Stimulated activated naive B cell treated with anti-CD40 and anti-IgM and Interleukin-4, amounts not matched to agents 10 μg/mL and 1 μg/mL and 100 μg/mL, for 72 hours (primary cell): Measurements from ENCODE around the gene SELENOF.

Experiments used
- ATAC-seq, 2 donors: fragments of 150-1000 bp; cut with Tn5 transposase; replicated peaks; 2 replicates each; pipeline ENCODE4 v1.10.0; 2021; ENCODE audit warnings: moderate library complexity in 1 of 2
- DNase-seq: peaks from one replicate; pipeline ENCODE4 v3.0.0; 2021
- H3K27ac Mint-ChIP-seq: one replicate; pipeline ENCODE4 v1.8.0; 2022; ENCODE audit warnings: mild to moderate bottlenecking, mixed read lengths
- H3K27me3 Mint-ChIP-seq, 2 donors: one replicate each; pipeline ENCODE4 v1.8.0; 2022; ENCODE audit warnings: mixed read lengths in 2 of 2
- H3K36me3 Mint-ChIP-seq, 2 donors: one replicate each; pipeline ENCODE4 v1.8.0; 2022; ENCODE audit warnings: mixed read lengths in 2 of 2, mild to moderate bottlenecking in 1 of 2
- H3K4me1 Mint-ChIP-seq, 2 donors: one replicate each; pipeline ENCODE4 v1.8.0; 2022; ENCODE audit warnings: mixed read lengths in 2 of 2, mild to moderate bottlenecking in 1 of 2
- H3K4me3 Mint-ChIP-seq, 2 donors: one replicate each; pipeline ENCODE4 v1.8.0; 2022; ENCODE audit warnings: mild to moderate bottlenecking in 2 of 2, mixed read lengths in 2 of 2, moderate library complexity in 1 of 2
- H3K9me3 Mint-ChIP-seq, 2 donors: one replicate each; pipeline ENCODE4 v1.8.0; 2022; ENCODE audit warnings: mixed read lengths in 2 of 2, mild to moderate bottlenecking in 1 of 2

The SELENOF gene

GRCh38 chr1:86933562-86934377 is 19.8 kb upstream of the SELENOF start:
- Mint-ChIP-seq H3K4me3 (no peak overlapping the region), H3K27ac (peak overlapping the region; percentile 22), H3K36me3 (no peaks in the 10 kb centered on the region), H3K4me1 (peaks cover 13 to 30% of the 10 kb centered on the region in 2 donors), H3K27me3 (no peaks in the 10 kb centered on the region), H3K9me3 (no peaks in the 10 kb centered on the region)
- no peak for DNase-seq
- no peak for ATAC-seq

GRCh38 chr1:86933051-86933450 is 19.1 kb upstream of the SELENOF start:
- H3K4me3 Mint-ChIP-seq: no peak overlapping the region
- H3K9me3 Mint-ChIP-seq: no peaks in the 10 kb centered on the region
- no peaks in the 10 kb centered on the region for H3K36me3 Mint-ChIP-seq
- DNase-seq (no peak), ATAC-seq (no peak)
- no peaks in the 10 kb centered on the region for H3K27me3 Mint-ChIP-seq
- no peak overlapping the region for H3K27ac Mint-ChIP-seq
- peaks cover 12 to 23% of the 10 kb centered on the region in 2 donors for H3K4me1 Mint-ChIP-seq

GRCh38 chr1:86928819-86929218 is 14.9 kb upstream of the SELENOF start:
- ATAC-seq (no peak), DNase-seq (no peak)
- Mint-ChIP-seq H3K4me1 (peaks cover 21 to 35% of the 10 kb centered on the region in 2 donors), H3K9me3 (peaks cover 8 to 11% of the 10 kb centered on the region in 2 donors), H3K36me3 (peaks cover 22 to 23% of the 10 kb centered on the region in 2 donors), H3K27ac (no peak overlapping the region), H3K27me3 (no peaks in the 10 kb centered on the region), H3K4me3 (no peak overlapping the region)

GRCh38 chr1:86926883-86927282 is 13.0 kb upstream of the SELENOF start:
- ATAC-seq (no peak), DNase-seq (no peak)
- peaks cover 15 to 27% of the 10 kb centered on the region in 2 donors for H3K4me1 Mint-ChIP-seq
- H3K36me3 Mint-ChIP-seq: peaks cover 33 to 35% of the 10 kb centered on the region in 2 donors
- H3K9me3 Mint-ChIP-seq: peaks cover 15 to 20% of the 10 kb centered on the region in 2 donors
- H3K4me3 Mint-ChIP-seq: no peak overlapping the region
- H3K27me3 Mint-ChIP-seq: no peaks in the 10 kb centered on the region
- H3K27ac Mint-ChIP-seq: no peak overlapping the region

GRCh38 chr1:86925742-86926141 is 11.8 kb upstream of the SELENOF start:
- no peak for DNase-seq
- peaks cover 17 to 20% of the 10 kb centered on the region in 2 donors for H3K9me3 Mint-ChIP-seq
- H3K36me3 Mint-ChIP-seq: peaks cover 40% of the 10 kb centered on the region in 2 donors

DNA sequence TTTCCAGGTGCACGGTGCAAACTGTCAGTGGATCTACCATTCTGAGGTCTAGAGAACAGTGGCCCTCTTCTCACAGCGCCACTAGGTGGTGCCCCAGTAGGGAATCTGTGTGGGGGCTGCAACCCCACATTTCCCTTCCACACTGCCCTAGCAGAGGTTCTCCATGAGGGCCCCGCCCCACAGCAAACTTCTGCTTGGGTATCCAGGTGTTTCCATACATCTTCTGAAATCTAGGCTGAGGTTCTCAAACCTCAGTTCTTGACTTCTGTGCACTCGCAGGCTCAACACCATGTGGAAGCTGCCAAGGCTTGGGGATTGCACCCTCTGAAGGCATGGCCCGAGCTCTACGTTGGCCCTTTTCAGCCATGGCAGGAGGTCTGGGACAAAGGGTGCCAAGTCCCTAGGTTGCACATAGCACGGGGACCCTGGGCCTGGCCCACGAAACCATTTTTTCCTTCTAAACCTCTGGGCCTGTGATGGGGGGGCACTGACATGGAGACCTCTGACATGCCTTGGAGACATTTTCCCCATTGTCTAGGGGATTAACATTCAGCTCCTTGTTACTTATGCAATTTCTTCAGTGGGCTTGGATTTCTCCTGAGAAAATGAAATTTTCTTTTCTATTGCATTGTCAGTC is 10.5 kb upstream of the SELENOF start:
- Mint-ChIP-seq H3K27ac (no peak overlapping the region), H3K4me3 (no peak overlapping the region), H3K27me3 (no peaks in the 10 kb centered on the region), H3K9me3 (peaks cover 17 to 20% of the 10 kb centered on the region in 2 donors), H3K36me3 (peaks cover 40% of the 10 kb centered on the region in 2 donors), H3K4me1 (peaks cover 13 to 27% of the 10 kb centered on the region in 2 donors)
- ATAC-seq: no peak
- no peak for DNase-seq

More at GRCh38 chr1:86925742-86926141, 11.8 kb upstream of the SELENOF start:
- no peak overlapping the region for H3K4me3 Mint-ChIP-seq
- H3K27ac Mint-ChIP-seq: no peak overlapping the region
- no peak for ATAC-seq
- H3K27me3 Mint-ChIP-seq: no peaks in the 10 kb centered on the region
- H3K4me1 Mint-ChIP-seq: peaks cover 15 to 27% of the 10 kb centered on the region in 2 donors

- Mint-ChIP-seq H3K27me3 (no peaks in the 10 kb centered on the region), H3K36me3 (peaks cover 40% of the 10 kb centered on the region in 2 donors), H3K4me3 (no peak overlapping the region), H3K9me3 (peaks cover 17 to 20% of the 10 kb centered on the region in 2 donors), H3K27ac (no peak overlapping the region), H3K4me1 (peaks cover 8 to 24% of the 10 kb centered on the region in 2 donors)
- DNase-seq (no peak), ATAC-seq (no peak)
Observed at GRCh38 chr1:86922445-86922844, 8.5 kb upstream of the SELENOF start.

DNA sequence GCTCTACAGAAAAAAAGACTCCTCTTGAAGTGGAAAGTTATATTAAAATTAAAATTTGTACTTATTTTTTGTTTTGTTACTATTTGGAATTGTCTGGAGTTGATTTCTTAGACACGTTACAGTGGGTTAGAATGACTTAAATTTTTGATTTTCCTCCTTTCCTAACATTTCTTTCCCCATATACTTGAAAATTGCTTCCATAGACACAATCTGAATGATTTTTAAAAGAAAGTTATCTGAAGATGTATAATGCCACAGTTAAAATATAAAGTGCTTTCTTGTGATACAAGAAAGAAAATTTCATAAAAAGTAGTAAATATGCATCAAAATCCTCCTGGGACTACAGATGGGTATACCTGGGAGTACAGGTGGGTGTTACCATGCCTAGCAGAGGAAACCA is 2.8 kb upstream of the SELENOF start:
- Mint-ChIP-seq H3K4me3 (peak overlapping the region in 1 of 2 donors; percentile 21), H3K9me3 (peaks cover 0 to 2% of the 10 kb centered on the region in 2 donors)

GRCh38 chr1:86915737-86916235 is 1.9 kb upstream of the SELENOF start:
- H3K4me3 Mint-ChIP-seq: no peak overlapping the region
- peaks cover 8% of the 10 kb centered on the region in 2 donors for H3K36me3 Mint-ChIP-seq
- H3K27me3 Mint-ChIP-seq: no peaks in the 10 kb centered on the region
- H3K27ac Mint-ChIP-seq: no peak overlapping the region
- no peaks in the 10 kb centered on the region for H3K9me3 Mint-ChIP-seq
- H3K4me1 Mint-ChIP-seq: peaks cover 13 to 21% of the 10 kb centered on the region in 2 donors
- DNase-seq (no peak), ATAC-seq (no peak)

More for the DNA sequence above, 2.8 kb upstream of the SELENOF start:
- Mint-ChIP-seq H3K36me3 (peaks cover 4 to 8% of the 10 kb centered on the region in 2 donors), H3K27me3 (no peaks in the 10 kb centered on the region), H3K4me1 (peaks cover 6 to 11% of the 10 kb centered on the region in 2 donors), H3K27ac (no peak overlapping the region)
- ATAC-seq (no peak), DNase-seq (no peak)

GRCh38 chr1:86914998-86915736 is 1.2 kb upstream of the SELENOF start:
- H3K27me3 Mint-ChIP-seq: no peaks in the 10 kb centered on the region
- peak; percentile 41 for DNase-seq
- no peaks in the 10 kb centered on the region for H3K9me3 Mint-ChIP-seq
- peak; percentile 21 to 38 for ATAC-seq
- no peak overlapping the region for H3K27ac Mint-ChIP-seq
- peaks cover 12 to 14% of the 10 kb centered on the region in 2 donors for H3K36me3 Mint-ChIP-seq
- H3K4me1 Mint-ChIP-seq: peaks cover 15 to 27% of the 10 kb centered on the region in 2 donors
- no peak overlapping the region for H3K4me3 Mint-ChIP-seq

DNA sequence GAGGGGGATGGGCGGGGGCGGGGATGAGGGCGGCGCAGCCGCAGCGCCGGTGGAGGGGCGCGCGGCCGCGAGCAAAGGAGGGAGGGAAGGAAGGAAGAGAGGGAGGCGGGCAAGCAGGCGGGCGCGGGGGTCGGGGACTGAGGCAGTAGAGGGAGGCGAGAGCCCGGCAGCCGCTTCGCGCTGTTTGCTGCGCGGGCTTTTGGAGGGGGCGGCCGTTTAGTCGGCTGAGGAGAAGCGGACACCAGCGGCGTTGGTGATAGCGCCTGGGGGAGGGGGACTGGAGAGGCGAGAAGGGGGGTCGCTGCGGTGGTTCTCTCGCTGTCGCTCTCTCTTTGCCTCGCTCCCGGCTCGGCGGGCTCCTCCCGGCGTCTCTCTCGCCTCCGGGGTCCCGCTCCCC is 673 bp upstream of the SELENOF start, which contains the start of gene HS2ST1:
Gene HS2ST1 (plus strand): TSS at position 35 of the 397 bp plus-strand sequence.
- Mint-ChIP-seq H3K36me3 (peaks cover 18 to 20% of the 10 kb centered on the region in 2 donors), H3K27ac (no peak within 1 kb of the TSS), H3K27me3 (no peaks in the 10 kb centered on the region), H3K9me3 (no peaks in the 10 kb centered on the region), H3K4me1 (peaks cover 21 to 33% of the 10 kb centered on the region in 2 donors), H3K4me3 (no peak within 1 kb of the TSS)
- peak in 1 of 2 donors; percentile 59 for ATAC-seq
- no peak for DNase-seq

DNA sequence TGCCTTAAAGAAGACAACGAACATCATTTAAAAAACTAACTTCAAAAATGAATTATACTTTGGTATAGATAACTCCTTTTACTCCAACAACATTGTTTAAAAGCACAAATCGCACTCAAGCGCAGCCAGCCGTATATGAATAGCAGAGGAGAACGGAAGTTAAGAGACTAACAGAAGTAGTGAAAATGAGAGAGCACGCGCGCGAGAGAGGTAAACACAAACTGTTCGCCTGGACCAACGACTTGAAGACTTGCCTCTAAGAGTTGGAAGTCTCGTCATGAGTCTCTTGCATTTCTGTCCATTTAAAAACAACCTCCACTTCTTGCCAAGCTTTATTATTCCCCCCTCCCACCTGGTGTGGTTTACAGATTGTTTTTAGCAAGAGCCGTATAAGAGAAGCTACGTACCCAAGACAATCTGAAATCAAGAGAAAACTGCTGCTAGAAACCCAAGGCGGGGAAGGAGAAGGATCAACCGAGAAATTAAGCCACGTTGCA is 479 bp downstream of the SELENOF start:
- Mint-ChIP-seq H3K27ac (no peak overlapping the region), H3K4me3 (no peak overlapping the region), H3K4me1 (peaks cover 29 to 44% of the 10 kb centered on the region in 2 donors), H3K27me3 (no peaks in the 10 kb centered on the region), H3K36me3 (peaks cover 25 to 26% of the 10 kb centered on the region in 2 donors), H3K9me3 (no peaks in the 10 kb centered on the region)
- ATAC-seq (peak in 1 of 2 donors; percentile 13), DNase-seq (peak; percentile 19)

DNA sequence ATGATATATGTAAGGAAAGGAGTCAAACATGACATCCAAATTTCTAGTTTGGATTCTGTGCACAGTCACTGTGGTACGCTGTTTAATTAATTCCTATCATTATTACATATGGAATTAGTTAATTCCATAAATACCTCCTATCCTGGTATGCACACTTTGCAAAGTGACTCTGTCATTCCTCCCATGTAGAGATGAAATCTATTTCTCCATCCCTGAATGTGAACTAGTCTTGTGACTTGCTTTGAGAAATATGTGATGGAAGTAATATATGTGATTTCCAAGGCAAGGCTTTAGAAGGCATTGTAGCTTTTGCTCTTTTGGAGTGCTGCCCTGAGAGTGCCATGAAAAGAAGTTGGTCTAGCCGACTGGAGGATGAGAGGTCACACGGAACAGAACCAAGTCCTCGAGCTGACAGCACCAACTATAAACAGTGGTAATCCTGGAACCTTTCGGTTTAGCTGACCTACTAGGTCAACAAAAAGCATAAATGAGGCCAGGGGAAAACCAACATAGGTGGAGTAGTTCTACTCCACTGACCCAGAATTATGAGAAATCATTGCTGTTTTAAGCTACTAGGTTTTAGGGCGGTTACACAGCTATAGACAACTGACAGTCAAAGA is 1.5 kb downstream of the SELENOF start:
- Mint-ChIP-seq H3K36me3 (peaks cover 29 to 32% of the 10 kb centered on the region in 2 donors), H3K27me3 (no peaks in the 10 kb centered on the region), H3K4me3 (peak overlapping the region in 1 of 2 donors; percentile 14), H3K4me1 (peaks cover 34 to 51% of the 10 kb centered on the region in 2 donors), H3K27ac (peak overlapping the region; percentile 72), H3K9me3 (no peaks in the 10 kb centered on the region)
- ATAC-seq (no peak), DNase-seq (no peak)
